HG03342 (cell line): ENCODE data around the gene GGTLC2.

Experiments
- ATAC-seq: cut with Tn5 transposase; IDR thresholded peaks from one replicate; pipeline ENCODE4 v1.9.1; 2021; ENCODE audit warnings: mild to moderate bottlenecking, moderate library complexity; ENCODE audit not compliant: unreplicated experiment

Gene GGTLC2

GRCh38 chr22:22689621-22690345 lies 45.4 kb downstream of the GGTLC2 start:
- ATAC-seq: no peak

DNA sequence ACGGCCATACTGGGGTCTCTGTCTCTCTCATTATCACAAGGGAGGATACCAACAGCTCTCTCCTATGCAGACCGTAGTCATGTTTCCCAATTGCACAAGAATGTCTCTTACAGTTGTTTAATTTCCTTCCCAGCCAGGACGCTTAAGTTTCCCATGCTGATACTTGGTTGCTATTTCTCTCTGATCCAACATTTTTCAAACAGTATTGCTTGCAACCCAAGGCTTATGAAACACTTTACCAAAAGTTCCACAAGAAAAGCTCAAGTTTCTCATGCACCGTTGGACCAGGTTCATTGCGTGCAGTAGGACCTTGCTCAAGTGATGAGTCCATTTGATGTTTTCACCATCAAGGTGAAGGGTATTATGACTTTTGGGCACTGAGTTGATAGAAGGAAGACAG lies 46.6 kb downstream of the GGTLC2 start:
- no peak for ATAC-seq

DNA sequence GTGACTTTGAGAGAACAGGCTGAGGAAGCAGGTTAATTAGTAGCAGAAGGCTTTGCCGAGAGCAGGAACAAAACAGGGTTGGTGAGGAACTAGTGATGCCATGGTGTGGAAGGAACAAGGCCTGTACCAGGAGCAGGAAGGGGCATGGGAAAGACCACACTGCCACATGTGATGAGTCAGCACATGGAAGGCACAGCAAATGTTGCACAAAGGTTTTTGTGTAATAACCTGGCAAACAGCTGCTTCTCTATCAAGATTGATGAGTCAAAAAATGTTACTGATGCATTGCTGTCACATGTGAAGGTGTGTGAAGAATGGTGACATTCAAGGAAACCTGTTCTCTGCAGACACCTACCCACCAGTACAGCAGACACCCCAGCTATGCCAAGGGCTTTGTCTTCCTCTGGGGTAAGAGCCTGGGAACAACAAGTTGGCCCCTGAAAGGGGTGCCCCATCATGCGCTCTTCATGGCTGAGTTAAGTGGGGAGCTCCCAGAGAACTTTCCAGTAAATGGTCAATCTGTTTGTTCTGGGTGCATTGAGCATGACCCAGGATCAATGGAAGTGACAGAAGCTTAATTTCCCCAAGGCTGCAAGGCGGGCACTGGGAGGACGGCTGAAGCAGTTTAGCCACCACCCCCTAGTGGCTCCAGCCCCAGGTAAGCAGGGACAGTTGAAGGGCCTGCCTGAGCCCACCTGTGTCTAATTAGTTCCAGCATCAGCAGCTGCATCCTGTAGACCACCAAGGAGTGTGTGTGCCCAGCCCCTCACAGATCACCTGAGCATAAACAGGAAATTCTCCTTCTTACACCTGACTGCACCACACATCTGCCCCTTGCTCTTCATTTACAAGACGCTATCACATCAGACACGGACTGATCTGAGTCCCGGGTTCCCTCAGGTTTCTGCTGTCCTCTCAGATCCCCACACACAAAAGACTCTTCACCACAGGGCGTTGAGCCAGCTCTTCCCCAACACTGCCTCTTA lies 47.6 kb downstream of the GGTLC2 start:
- ATAC-seq: no peak

DNA sequence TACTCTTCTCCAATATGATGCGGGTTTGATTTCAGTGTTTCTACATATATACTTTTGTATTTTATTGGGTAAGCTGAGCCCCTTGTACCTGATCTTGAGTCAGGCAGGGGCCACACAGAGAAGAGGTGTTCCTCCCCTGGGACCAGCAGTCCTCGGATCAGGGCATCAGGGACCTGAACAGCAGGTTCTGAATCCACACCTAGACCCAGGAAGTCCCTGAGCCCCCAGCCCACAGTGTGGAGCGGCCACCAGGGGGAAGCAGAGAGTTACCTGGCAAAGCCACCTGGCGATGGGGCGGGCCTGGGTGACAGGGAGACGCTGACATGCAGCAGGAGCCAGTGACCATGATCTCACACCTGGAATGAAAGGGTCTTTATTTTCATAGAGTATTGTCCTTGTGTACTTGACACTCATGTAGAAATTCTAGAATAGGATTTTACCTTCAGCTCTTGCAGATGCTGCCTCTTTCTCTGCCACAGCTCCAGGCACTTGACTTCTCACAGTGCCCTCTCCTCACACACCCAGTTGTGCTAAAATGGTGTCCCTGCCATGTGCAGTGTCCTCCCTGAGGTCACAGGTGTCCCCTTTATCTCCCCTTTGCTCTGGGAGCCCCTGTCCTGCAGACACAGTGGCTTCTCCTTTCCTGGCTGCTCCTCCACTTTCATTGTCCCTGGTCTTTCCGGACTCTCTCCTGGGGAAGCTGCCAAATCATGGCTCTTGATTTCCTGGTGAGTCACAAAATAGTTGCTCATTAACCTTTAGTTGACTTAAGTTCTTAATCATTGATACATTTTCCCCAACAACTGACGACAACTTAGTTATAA lies 48.5 kb downstream of the GGTLC2 start:
- no peak for ATAC-seq

DNA sequence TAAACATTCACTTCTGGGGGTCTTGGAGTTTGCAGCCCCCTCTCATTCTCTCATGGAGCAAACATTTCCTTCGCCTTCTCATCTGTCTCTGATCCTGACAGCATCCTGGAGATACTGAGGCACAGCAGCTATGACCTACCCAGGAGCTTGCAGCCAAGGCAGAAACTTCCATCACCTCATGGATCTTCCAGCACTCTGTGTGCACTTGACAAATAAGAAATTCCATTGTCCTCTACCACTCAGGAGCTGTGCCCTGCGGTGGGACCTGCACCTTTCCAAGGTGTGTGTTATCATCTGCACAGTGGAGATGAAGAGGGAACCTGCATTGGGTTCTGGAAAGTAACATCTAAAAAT lies 49.1 kb downstream of the GGTLC2 start:
- no peak for ATAC-seq

- ATAC-seq: no peak
Measured at GRCh38 chr22:22694106-22694505, 49.7 kb downstream of the GGTLC2 start.

DNA sequence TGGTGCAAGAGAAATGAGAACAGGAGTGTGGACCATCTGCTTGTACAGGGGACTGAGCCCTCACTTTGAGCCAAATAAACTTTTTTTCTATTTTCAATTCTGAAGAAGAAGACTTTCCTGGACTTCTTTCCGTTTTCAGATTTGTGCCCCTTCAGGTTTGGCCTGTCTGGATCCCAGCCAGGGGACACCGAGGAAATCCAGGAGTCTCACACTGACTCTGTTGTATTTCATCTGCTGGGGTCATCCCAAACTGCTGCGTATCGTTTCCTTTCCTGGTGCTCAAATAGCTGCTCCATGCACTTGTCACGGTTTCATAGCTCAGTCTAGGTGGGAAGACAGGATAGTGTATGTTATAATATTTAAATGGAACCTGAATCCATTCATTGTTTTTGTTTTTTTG lies 51.7 kb downstream of the GGTLC2 start:
- no peak for ATAC-seq
